Umbilical cord (tissue), 2 donors: ENCODE measurements around the gene TDRD3. TPM values are rescaled to one million over a fixed set of nuclear protein-coding genes. Genes with fewer than 3 reads are reported as not detected.

ENCODE experiments used
- DNase-seq: peaks from one replicate; pipeline ENCODE4 v3.0.0-alpha.2; 2015; ENCODE audit warnings: low spot score
- total RNA-seq: library from RNA; depleted of rRNA; stranded (reverse); fragments of >200 nt; gene quantifications from one replicate; pipeline ENCODE4 v1.2.3, GENCODE V29; 2014; ENCODE audit warnings: low replicate concordance; ENCODE audit not compliant: insufficient read depth

Gene TDRD3
- total RNA-seq, 1 donor from 2014 or later, result 50.6 TPM

- no peak for DNase-seq
These were observed 57.4 kb downstream of the TDRD3 start for GRCh38 chr13:60454425-60454824.

DNA sequence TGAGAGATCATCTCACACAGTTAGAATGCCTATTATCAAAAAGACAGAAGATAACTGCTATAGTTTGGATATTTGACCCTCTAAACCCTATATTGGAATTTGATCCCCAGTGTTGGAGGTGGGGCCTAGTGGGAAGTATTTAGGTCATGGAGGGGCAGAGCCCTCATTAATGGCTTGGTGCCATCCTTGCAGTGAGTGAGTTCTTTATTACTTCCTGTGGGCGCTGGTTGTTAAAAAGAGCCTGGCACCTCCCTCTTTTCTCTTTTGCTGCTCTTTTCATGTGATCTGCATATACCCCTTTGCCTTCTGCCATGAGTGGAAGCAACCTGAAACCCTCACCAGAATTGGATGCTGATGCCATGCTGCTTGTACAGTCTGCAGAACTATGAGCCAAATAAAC is 66.8 kb downstream of the TDRD3 start:
- DNase-seq, result no peak

DNA sequence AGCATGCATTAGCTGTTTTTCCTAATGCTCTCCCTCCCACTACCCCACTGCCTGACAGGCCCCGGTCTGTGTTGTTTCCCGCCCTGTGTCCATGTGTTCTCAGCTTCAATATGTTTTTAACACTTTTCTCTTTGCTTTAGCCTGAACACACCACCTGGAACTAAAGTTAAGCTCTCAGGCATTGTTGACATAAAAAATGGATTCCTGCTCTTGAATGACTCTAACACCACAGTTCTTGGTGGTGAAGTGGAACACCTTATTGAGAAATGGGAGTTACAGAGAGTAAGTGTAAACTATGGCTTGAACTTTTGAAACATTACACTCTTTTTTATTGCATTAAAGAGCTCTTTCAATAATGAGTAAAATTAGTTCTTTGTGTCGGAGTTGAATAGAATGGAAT is 70.1 kb downstream of the TDRD3 start:
- DNase-seq, result no peak

GRCh38 chr13:60479273-60479672 is 82.3 kb downstream of the TDRD3 start:
- DNase-seq, result no peak

DNA sequence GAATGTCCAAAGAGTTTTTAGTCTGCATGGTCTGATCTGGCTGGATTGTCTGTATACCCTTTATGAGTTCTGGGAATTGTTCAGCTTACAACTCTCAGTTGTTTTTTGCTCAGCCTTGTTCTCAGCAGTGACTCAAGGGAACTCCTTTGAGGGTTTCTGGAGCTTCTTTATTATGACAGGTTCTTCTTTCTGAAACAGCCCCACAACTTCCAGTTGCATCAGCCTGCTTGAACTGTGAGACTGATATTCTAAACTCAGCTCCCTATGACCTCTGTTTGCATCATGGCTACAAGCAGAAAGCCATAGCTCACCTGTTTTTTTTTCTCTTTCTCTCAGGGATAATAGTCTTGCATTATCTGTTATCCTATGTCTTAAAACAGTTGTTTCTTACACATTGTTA is 85.0 kb downstream of the TDRD3 start:
- DNase-seq, result no peak

DNA sequence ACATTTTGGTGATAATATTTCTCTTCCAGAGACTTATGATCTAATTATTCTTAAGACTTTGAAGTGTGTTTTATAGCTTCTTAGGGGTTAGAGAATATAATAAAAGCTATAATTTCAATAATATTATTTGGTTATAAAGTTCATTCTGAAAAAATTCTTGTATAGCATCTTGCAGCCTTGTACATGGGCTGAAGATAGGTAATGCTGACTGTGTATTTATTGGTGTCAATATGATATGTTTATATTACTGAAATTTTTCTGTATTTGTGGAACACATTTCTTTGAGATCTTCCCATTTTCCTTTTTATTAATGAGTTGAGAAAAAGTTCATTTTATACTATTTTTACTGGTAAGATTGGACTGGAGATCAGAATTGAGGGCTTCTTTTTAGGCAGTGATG is 87.8 kb downstream of the TDRD3 start:
- no peak for DNase-seq

- DNase-seq, result no peak
These were observed 94.5 kb downstream of the TDRD3 start for GRCh38 chr13:60491531-60491930.

DNA sequence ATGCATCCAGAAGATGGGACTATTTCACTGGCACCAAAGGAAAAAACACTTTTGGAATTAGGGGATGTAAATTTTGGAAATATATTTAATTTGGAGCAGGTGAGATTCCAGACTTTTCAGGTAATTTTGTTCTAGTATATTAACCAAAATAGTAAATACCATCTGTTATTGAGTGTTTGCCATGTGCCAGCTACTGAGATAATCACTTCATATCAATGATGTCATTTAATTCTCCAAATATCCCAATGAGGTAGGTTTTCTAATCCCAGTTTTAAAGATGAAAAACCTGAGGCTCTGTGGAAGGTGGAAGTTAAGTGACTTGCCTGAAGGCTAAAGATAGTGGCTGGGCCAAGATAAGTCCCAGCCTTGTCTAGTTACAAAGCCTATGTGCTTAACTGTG is 95.2 kb downstream of the TDRD3 start:
- DNase-seq, result no peak

DNA sequence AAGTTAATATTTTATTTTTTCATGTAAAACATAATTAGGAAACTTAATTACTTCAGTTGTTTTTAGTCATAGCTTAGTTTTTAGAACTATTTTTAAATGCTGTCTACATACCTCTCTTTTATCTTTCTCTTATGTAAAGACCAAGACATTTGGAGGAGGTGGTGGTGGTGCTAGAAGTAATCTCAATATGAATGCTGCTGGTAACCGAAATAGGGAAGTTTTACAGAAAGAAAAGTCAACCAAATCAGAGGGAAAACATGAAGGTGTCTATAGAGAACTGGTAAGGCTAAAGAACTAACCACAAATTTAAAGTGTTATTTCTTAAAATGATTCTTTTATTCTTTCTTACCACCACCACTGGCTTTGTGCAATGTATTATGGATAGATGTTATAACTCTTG is 97.3 kb downstream of the TDRD3 start:
- DNase-seq, result no peak

- no peak for DNase-seq
These were observed 104.2 kb downstream of the TDRD3 start for GRCh38 chr13:60501236-60501635.

- DNase-seq, result no peak
These were observed 112.8 kb downstream of the TDRD3 start for GRCh38 chr13:60509601-60510386.

DNA sequence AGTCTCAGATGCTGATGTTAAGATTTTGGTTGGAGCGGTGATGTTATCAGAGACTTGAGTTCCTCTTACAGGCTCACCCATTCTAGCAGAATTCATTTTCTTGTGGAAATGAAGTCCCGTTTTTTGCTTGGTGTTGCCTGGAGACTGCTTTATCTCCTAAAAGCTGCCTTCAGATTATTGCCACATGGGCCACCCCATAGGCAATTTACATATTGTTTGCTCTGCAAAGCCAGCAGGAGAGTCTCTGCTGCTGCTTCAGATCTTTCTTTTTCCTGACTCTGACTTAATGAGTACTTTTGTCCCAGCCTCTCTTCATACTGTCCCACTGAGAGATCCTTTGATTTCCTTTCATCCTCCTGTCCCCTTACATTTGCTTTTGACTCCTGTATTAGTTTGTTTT is 114.6 kb downstream of the TDRD3 start:
- no peak for DNase-seq

DNA sequence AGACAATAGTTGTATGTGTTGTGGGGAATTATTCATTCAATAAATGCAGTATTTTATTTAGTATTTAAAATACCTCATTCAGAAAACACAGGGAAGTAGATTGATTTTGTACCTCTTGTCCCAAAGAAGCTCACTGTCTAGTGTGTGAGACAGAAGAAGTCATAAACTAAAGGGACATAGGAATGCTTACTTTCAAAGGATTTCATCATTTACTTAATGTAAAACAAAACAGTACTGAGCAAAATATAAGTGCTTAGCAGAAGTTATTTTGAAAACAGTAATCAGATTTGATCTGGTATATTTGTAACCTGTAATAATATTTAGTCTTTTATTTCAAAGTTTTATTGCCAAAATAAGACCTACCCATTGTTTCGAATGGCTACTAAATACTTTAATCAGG is 117.9 kb downstream of the TDRD3 start:
- no peak for DNase-seq

GRCh38 chr13:60519496-60519895 is 122.5 kb downstream of the TDRD3 start:
- DNase-seq, result no peak

- no peak for DNase-seq
These were observed 124.0 kb downstream of the TDRD3 start for GRCh38 chr13:60520902-60521569.

GRCh38 chr13:60538566-60538965 is 141.5 kb downstream of the TDRD3 start:
- DNase-seq, result no peak

DNA sequence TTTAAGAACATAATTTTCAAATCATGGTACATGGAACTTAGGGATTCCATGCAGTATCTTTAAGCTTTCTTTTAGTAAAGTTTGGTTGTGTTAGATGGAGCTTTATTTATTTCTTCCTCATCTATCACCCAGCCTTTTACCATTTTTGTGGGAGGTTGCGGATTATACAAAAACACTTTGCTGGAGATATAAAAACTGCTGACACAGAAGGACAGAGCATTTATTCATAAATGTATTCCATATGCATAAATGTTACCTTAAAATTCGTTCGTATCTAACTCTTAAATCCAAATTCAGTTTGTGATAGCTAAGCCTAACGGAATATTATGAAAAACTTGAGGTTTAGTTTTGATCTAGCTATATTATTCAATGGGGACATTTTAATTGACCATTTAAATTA is 143.3 kb downstream of the TDRD3 start:
- DNase-seq, result no peak

DNA sequence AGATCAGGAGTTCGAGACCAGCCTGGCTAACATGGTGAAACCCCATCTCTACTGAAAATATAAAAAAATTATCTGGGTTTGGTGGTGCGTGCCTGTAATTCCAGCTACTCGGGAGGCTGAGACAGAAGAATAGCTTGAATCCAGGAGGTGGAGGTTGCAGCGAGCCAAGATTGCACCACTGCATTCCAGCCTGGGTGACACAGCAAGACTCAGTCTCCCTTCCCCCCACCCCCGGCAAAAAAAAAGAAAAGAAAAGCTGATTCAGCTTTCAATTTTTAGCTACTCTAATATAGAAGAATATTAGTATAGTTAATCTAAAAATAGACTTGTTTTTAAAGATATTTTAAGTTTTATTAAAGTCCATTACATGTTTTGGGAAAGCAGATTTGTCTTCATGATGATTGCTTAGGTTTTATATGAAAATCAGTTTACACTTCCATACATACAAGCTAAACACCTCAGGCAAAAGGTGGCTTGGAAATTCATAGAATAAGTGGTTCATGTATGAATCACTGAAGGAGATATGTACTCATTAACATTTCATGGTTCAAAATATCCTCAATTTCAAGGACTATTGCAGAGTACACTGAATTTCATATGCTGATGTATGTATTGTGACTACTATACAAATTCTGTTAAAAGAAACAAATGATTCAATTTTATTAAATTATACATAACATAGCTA is 165.2 kb downstream of the TDRD3 start:
- no peak for DNase-seq

GRCh38 chr13:60571571-60571970 is 174.6 kb downstream of the TDRD3 start:
- no peak for DNase-seq

DNA sequence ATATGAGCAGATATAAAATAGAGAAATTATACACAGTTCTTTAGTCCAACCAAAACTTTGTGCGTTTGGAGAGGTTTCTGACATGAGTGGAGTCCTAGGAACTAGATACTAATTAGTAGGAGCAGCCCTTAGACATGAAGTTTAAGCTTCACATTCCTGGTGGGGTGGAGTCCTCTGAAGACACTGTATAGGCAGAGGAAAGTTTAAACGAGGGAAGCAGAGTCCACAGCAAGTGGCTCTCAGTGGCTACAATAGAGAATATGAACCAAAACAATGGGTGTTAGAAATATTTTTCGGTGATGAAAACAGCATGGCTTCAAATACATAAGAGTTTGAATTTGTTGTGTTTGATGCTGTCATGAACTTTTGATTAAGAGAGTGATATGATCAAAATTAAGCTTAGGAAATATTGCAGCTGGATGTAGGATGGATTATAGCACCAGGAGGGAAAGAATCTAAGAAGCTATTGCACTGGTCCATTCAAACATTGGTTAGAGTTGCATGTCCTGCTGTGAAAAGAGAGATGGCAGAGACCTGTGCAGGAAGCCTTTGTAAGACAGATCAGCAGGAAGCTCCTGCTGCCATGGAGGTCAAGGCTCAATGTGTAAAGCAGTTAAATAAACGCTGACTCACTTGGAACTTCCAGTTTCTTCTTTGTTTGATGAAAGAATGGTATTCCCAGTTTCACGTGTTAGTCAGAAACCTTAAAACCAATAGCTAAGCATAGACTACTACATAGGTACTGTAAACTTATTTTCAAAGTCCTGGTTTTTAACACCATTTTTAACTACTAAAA is 175.2 kb downstream of the TDRD3 start:
- DNase-seq, result no peak

- DNase-seq, result no peak
These were observed 175.8 kb downstream of the TDRD3 start for GRCh38 chr13:60572855-60573254.

GRCh38 chr13:60574735-60575134 is 177.7 kb downstream of the TDRD3 start:
- DNase-seq, result no peak
